GM19035 (cell line): ENCODE results near the gene FOXJ2.
"Not testable (repeated sequence)": the region's sequence is repeated elsewhere in the genome, so short reads cannot be mapped to it uniquely, and the experiment has no call there.

Experiments used
- ATAC-seq: cut with Tn5 transposase; IDR thresholded peaks from one replicate; pipeline ENCODE4 v1.9.1; 2021; ENCODE audit not compliant: unreplicated experiment

The FOXJ2 gene

GRCh38 chr12:8028267-8028666, 4.2 kb upstream of the FOXJ2 start:
- no peak for ATAC-seq

GRCh38 chr12:8030189-8030588, 2.3 kb upstream of the FOXJ2 start:
- no peak for ATAC-seq

GRCh38 chr12:8031017-8031416, 1.5 kb upstream of the FOXJ2 start:
- ATAC-seq: not testable (repeated sequence)

- ATAC-seq: no peak
Measured at GRCh38 chr12:8031872-8032241, 659 bp upstream of the FOXJ2 start.

- ATAC-seq: peak; percentile 23
Measured at GRCh38 chr12:8033153-8034044, 883 bp downstream of the FOXJ2 start.

- no peak for ATAC-seq
Measured at GRCh38 chr12:8034802-8035201, 2.3 kb downstream of the FOXJ2 start.

- no peak for ATAC-seq
Measured at GRCh38 chr12:8035440-8036010, 3.0 kb downstream of the FOXJ2 start.

GRCh38 chr12:8036346-8036745, 3.8 kb downstream of the FOXJ2 start:
- ATAC-seq: no peak

- no peak for ATAC-seq
Measured at GRCh38 chr12:8037046-8037663, 4.6 kb downstream of the FOXJ2 start.

GRCh38 chr12:8037947-8038346, 5.4 kb downstream of the FOXJ2 start:
- ATAC-seq: no peak

GRCh38 chr12:8038659-8039114, 6.2 kb downstream of the FOXJ2 start:
- no peak for ATAC-seq

GRCh38 chr12:8040791-8041190, 8.3 kb downstream of the FOXJ2 start:
- ATAC-seq: no peak

- ATAC-seq: no peak
Measured at GRCh38 chr12:8045952-8046944, 13.7 kb downstream of the FOXJ2 start.

- no peak for ATAC-seq
Measured at GRCh38 chr12:8047842-8048241, 15.3 kb downstream of the FOXJ2 start.

- no peak for ATAC-seq
Measured at GRCh38 chr12:8048906-8049305, 16.4 kb downstream of the FOXJ2 start.

GRCh38 chr12:8050600-8051250, 18.2 kb downstream of the FOXJ2 start:
- no peak for ATAC-seq

- no peak for ATAC-seq
Measured at GRCh38 chr12:8052679-8053078, 20.2 kb downstream of the FOXJ2 start.

GRCh38 chr12:8054816-8055215, 22.3 kb downstream of the FOXJ2 start:
- no peak for ATAC-seq

GRCh38 chr12:8057306-8057705, 24.8 kb downstream of the FOXJ2 start:
- no peak for ATAC-seq

- ATAC-seq: no peak
Measured at GRCh38 chr12:8057839-8058238, 25.3 kb downstream of the FOXJ2 start.
